K562 (cell line): ENCODE measurements around the gene TPCN1. TPM values are rescaled to one million over a fixed set of nuclear protein-coding genes. Genes with fewer than 3 reads are reported as not detected.

ENCODE experiments used
- AFF1 ChIP-seq, 2 experiments: fragments of 450-650 bp; IDR thresholded peaks; 2 replicates each; pipeline ENCODE4 v1.6.1; 2018; ENCODE audit warnings: mild to moderate bottlenecking in 2 of 2, low read depth in 1 of 2; ENCODE audit not compliant: partially characterized antibody in 2 of 2
- DLX4 ChIP-seq: fragments of 250-450 bp; sonication (Bioruptor Pico); IDR thresholded peaks from 2 replicates; pipeline ENCODE4 v1.6.1; 2021; ENCODE audit warnings: mild to moderate bottlenecking
- DNMT1 ChIP-seq: fragments of 450-650 bp; IDR thresholded peaks from 2 replicates; pipeline ENCODE4 v1.6.1; 2016; ENCODE audit warnings: antibody characterized with exemption, mild to moderate bottlenecking
- HEY1 ChIP-seq: fragments of 250-450 bp; sonication (Bioruptor Pico); IDR thresholded peaks from 2 replicates; pipeline ENCODE4 v1.5.0; 2020; ENCODE audit warnings: mild to moderate bottlenecking, moderate library complexity, borderline replicate concordance
- MAZ ChIP-seq, 2 experiments: fragments of 450-650 bp in 1 of 2; sonication (generic) in 1 of 2; formaldehyde crosslinking; IDR thresholded peaks in 1 of 2; conservative IDR thresholded peaks in 1 of 2; 2 replicates each; pipeline versions ENCODE4 v1.4.0 to v1.5.0; 2020; ENCODE audit warnings: mild to moderate bottlenecking in 1 of 2, missing genetic modification reagents in 1 of 2
- MITF ChIP-seq: IDR thresholded peaks from 2 replicates; pipeline ENCODE4 v1.6.1; 2014; ENCODE audit warnings: antibody characterized with exemption
- OTX1 ChIP-seq: fragments of 450-650 bp; formaldehyde crosslinking; IDR thresholded peaks from 2 replicates; pipeline ENCODE4 v1.4.0; 2022; ENCODE audit warnings: mild to moderate bottlenecking
- PHB2 ChIP-seq: fragments of 450-650 bp; IDR thresholded peaks from 2 replicates; pipeline ENCODE4 v1.6.1; 2017; ENCODE audit warnings: low read depth
- POLR2A ChIP-seq: fragments of 450-650 bp; conservative IDR thresholded peaks from 2 replicates; pipeline ENCODE4 v1.6.1; 2016
- POLR3A ChIP-seq: IDR thresholded peaks from 2 replicates; pipeline ENCODE4 v1.6.1; 2011; ENCODE audit warnings: borderline replicate concordance, mild to moderate bottlenecking, moderate library complexity; ENCODE audit not compliant: insufficient read length, insufficient read depth; ENCODE audit errors: extremely low read depth
- PTBP1 ChIP-seq: fragments of 200-400 bp; formaldehyde crosslinking; IDR thresholded peaks from 2 replicates; pipeline ENCODE4 v1.6.1; 2017; ENCODE audit warnings: low read depth, low read length
- RBM14 ChIP-seq: fragments of 200-400 bp; formaldehyde crosslinking; IDR thresholded peaks from 2 replicates; pipeline ENCODE4 v1.6.1; 2018; ENCODE audit warnings: low read depth, mild to moderate bottlenecking, low read length, moderate library complexity, borderline replicate concordance; ENCODE audit not compliant: insufficient read depth
- SREBF1 ChIP-seq: fragments of 150-350 bp; IDR thresholded peaks from 2 replicates; pipeline ENCODE4 v1.6.1; 2014; ENCODE audit warnings: antibody characterized with exemption, low read depth, low read length, borderline replicate concordance
- SRSF7 ChIP-seq: fragments of 200-400 bp; formaldehyde crosslinking; optimal IDR thresholded peaks from 2 replicates; pipeline ENCODE3; 2017; ENCODE audit warnings: mild to moderate bottlenecking, low read depth, low read length
- ZFX ChIP-seq: sonication (generic); formaldehyde crosslinking; IDR thresholded peaks from 2 replicates; pipeline ENCODE4 v1.8.0; 2022; ENCODE audit warnings: mild to moderate bottlenecking, missing genetic modification reagents, moderate library complexity
- ZNF124 ChIP-seq: sonication (generic); formaldehyde crosslinking; IDR thresholded peaks from 2 replicates; pipeline ENCODE4 v1.8.1; 2022; ENCODE audit warnings: missing genetic modification reagents
- ZNF133 ChIP-seq: fragments of 250-450 bp; sonication (Bioruptor Pico); IDR thresholded peaks from 2 replicates; pipeline ENCODE4 v1.4.0; 2020; ENCODE audit warnings: mild to moderate bottlenecking
- ZNF143 ChIP-seq: sonication (generic); formaldehyde crosslinking; IDR thresholded peaks from 2 replicates; pipeline ENCODE4 v1.9.0; 2022; ENCODE audit warnings: mild to moderate bottlenecking, missing genetic modification reagents
- ZNF347 ChIP-seq: fragments of 450-650 bp; formaldehyde crosslinking; IDR thresholded peaks from 2 replicates; pipeline ENCODE4 v1.4.0; 2020; ENCODE audit warnings: low read depth, mild to moderate bottlenecking, moderate library complexity
- ZNF707 ChIP-seq: fragments of 250-450 bp; sonication (Bioruptor Pico); conservative IDR thresholded peaks from 2 replicates; pipeline ENCODE4 v1.8.0; 2022; ENCODE audit warnings: inconsistent platforms, mild to moderate bottlenecking, moderate library complexity
- ZZZ3 ChIP-seq: fragments of 450-650 bp; IDR thresholded peaks from 2 replicates; pipeline ENCODE4 v1.6.1; 2016; ENCODE audit warnings: antibody characterized with exemption, mild to moderate bottlenecking, moderate library complexity
- polyA plus RNA-seq, 8 experiments: library from polyadenylated mRNA; depleted of rRNA in 4 of 8; stranded (reverse) in 5 of 8; unstranded in 3 of 8; fragments of >200 nt; fragmentation: Nextera tagmentation in 2 of 8; fragmentation: Illumina TruSeq in 1 of 8; extraction: Ambion mirVana in 2 of 8; extraction: Trizol in 1 of 8; gene quantifications; 2 replicates each; pipeline versions ENCODE4 v1.2.1 to v1.2.3, GENCODE V29; 2011 to 2014; ENCODE audit warnings: inconsistent platforms in 1 of 8, missing spikeins in 1 of 8
- total RNA-seq, 7 experiments: library from RNA; depleted of rRNA in 6 of 7; stranded (reverse); fragments of >200 nt in 6 of 7; fragmentation: Illumina TruSeq in 2 of 7; extraction: Trizol in 2 of 7; gene quantifications; 2 replicates each; pipeline versions ENCODE4 v1.2.1 to v1.2.3, GENCODE V29; 2011 to 2021; ENCODE audit warnings: low replicate concordance in 1 of 7
- TF ChIP-seq, protein P1 (sequence below): sonication (generic); formaldehyde crosslinking; IDR thresholded peaks from 2 replicates; pipeline ENCODE4 v1.9.0; 2022; ENCODE audit warnings: mild to moderate bottlenecking, missing genetic modification reagents

Gene TPCN1
- total and polyA plus RNA-seq, 9 of the 15 experiments (the other 6 are each of a cell fraction or from before 2014, with no cell fraction given), result 0.80 to 23.8 (median 7.4) TPM

DNA sequence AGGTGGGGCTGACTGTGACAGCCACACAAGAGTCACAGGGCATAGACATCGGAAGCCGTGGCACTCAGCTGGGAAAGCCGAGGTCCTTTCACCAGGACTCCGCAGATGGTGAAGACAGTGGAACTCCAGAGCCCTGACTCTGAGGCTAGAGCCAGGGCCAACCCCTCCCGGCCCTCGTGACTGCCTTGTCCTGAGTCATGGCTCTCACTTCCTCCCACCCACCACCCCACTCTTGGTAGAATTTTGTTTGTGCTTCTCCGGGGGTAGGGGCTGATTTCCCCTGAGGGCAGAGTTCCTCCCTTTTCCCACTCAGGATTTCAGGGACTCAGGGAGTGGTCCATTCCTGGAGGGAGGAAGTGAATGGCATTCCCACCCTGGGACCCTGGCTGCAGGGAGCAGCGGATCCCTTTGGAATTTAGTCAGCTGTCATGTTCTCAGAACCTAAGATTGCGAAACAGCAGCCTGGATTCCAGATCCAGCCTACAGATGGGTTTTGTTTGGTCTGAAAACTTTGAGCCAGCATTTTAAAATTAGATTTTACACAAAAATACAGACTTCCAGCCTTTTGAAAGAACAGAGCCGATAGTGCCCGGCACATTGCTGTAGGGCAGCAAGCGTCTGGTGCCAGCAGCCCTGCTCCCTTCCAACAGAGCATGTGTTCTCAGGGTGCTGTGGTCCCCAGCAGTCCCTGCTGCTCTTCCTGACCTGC, 50.7 kb downstream of the TPCN1 start (continued):
- TF ChIP-seq ZNF124, result no peak
- no peak for TF ChIP-seq HEY1 (CRISPR knock-in tag)
- TF ChIP-seq AFF1 (IDR thresholded peaks at IDR 0.05; ENCODE audit: low read depth in 1 of 2, partially characterized antibody in 2 of 2), result no peak
- TF ChIP-seq PHB2, result no peak
- no peak for TF ChIP-seq OTX1 (CRISPR knock-in tag)
- no peak for TF ChIP-seq POLR2A
- TF ChIP-seq ZNF143 (CRISPR knock-in tag), result no peak
- no peak for TF ChIP-seq SRSF7
- TF ChIP-seq DLX4 (CRISPR knock-in tag), result no peak
- no peak for TF ChIP-seq DNMT1
- no peak for TF ChIP-seq ZFX
- TF ChIP-seq, protein P1, sequence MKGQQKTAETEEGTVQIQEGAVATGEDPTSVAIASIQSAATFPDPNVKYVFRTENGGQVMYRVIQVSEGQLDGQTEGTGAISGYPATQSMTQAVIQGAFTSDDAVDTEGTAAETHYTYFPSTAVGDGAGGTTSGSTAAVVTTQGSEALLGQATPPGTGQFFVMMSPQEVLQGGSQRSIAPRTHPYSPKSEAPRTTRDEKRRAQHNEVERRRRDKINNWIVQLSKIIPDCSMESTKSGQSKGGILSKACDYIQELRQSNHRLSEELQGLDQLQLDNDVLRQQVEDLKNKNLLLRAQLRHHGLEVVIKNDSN, result peak; percentile 81
- no peak for TF ChIP-seq SREBF1
- no peak for TF ChIP-seq ZZZ3
- no peak for TF ChIP-seq RBM14
- no peak for TF ChIP-seq PTBP1
- TF ChIP-seq MITF, result peak; percentile 71; the same call in 1 of the 2 replicates
- TF ChIP-seq ZNF707 (CRISPR knock-in tag), result peak; percentile 98
- TF ChIP-seq ZNF133 (CRISPR knock-in tag), result no peak
- TF ChIP-seq MAZ (CRISPR knock-in tag; conservative IDR thresholded peaks at IDR 0.05 in 1 of 2, IDR thresholded peaks at IDR 0.05 in 1 of 2), result 0 out of 4 replicates have a peak, but pooled peaks of 1 of the 2 experiments have one; percentile 23
- TF ChIP-seq POLR3A, result no peak
- TF ChIP-seq ZNF347 (CRISPR knock-in tag), result no peak
